NCI-H2196 (cell line): Measurements from ENCODE around the gene SMIM44.
A peak's percentile ranks its signal among the peaks of the same experiment; 100 is the strongest.
"Not testable (repeated sequence)": the region's sequence is repeated elsewhere in the genome, so short reads cannot be mapped to it uniquely, and the experiment has no call there.

Experiments
- DNase-seq: peaks from one replicate; lab custom pipeline; 2025; ENCODE audit not compliant: unreplicated experiment; lab: John Stamatoyannopoulos, UW

Gene SMIM44

GRCh38 chr19:3518255-3518654, 35.0 kb upstream of the SMIM44 start:
- DNase-seq: no peak

GRCh38 chr19:3517638-3518037, 34.4 kb upstream of the SMIM44 start:
- DNase-seq: no peak

- DNase-seq: peak; percentile 94
These were observed 33.5 kb upstream of the SMIM44 start for GRCh38 chr19:3516675-3517207.

GRCh38 chr19:3515891-3516422, 32.7 kb upstream of the SMIM44 start:
- no peak for DNase-seq

DNA sequence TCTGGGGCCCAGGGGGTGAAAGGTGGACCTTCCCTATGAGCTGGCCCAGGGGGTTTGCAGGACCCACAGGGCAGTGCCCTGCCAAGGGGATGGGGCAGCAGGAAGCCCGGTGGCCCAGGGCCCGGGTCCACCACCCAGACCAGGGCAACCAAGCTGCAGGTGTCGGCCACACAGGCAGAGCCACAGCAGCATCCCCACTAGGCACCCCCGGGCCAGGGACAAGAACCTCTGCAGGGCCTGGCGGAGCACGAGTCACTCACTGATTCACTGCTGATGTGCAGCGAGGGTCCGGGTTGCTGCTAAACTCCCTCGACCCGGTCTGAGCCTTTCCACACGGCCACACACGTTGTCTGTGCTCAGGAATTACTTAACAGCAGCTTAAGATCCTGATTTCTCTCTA, 31.7 kb upstream of the SMIM44 start:
- no peak for DNase-seq

- no peak for DNase-seq
These were observed 30.2 kb upstream of the SMIM44 start for GRCh38 chr19:3513229-3514140.

DNA sequence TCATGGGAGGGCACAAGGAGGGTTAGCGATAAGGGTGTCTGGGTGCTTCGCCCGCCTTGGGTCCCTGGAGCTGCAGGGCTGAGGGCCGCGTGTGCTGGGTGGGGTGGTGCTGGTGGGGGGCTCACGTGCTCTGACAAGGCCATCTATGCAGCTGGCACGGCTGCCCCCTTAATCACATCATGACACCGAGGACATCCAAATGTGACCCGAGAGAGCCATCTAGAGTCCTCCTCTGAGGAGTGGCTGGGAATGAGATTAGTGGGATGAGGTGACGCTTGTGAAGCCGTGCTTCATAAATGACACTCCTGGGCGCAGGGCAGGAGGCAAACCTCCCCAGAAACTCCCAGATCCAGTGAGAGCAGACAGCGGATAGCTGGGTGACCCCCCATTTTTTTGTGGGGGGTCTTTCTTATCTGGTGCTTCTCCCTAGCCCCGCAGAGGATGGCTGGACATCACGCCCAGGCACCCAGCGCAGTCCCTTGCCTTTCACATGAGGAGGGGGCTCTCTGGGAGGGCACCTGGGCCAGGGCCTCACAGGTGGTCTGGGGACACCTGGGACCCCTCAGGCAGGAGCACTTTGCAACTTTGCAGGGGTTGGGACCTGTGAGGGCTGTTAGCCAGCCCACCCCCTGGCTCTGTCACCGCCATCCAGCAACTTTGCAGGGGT, 29.5 kb upstream of the SMIM44 start:
- no peak for DNase-seq

GRCh38 chr19:3511506-3512251, 28.4 kb upstream of the SMIM44 start:
- DNase-seq: no peak

DNA sequence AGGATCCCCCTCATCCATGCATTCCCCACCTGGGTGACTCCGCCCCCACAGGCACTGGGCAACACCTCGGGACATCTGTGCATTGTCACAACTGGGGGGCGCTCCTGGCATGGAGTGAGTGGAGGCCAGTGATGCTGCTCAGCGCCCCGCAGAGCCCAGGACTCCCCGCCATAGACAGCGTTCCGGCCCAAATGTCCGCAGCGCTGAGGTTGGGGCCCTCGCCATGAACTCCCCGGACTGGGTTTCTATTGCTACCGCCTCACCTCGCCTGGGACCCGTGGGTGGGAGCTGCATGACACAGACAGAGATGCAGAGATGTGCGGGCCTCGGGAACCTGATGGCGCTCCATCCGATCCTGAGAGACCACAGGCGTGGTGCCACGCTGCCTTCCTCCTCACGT, 27.5 kb upstream of the SMIM44 start:
- DNase-seq: no peak

GRCh38 chr19:3509566-3509989, 26.3 kb upstream of the SMIM44 start:
- DNase-seq: no peak

- no peak for DNase-seq
These were observed 25.7 kb upstream of the SMIM44 start for GRCh38 chr19:3508771-3509535.

GRCh38 chr19:3508121-3508661, 24.9 kb upstream of the SMIM44 start:
- not testable (repeated sequence) for DNase-seq

- DNase-seq: peak; percentile 49
These were observed 24.3 kb upstream of the SMIM44 start for GRCh38 chr19:3507371-3508120.

DNA sequence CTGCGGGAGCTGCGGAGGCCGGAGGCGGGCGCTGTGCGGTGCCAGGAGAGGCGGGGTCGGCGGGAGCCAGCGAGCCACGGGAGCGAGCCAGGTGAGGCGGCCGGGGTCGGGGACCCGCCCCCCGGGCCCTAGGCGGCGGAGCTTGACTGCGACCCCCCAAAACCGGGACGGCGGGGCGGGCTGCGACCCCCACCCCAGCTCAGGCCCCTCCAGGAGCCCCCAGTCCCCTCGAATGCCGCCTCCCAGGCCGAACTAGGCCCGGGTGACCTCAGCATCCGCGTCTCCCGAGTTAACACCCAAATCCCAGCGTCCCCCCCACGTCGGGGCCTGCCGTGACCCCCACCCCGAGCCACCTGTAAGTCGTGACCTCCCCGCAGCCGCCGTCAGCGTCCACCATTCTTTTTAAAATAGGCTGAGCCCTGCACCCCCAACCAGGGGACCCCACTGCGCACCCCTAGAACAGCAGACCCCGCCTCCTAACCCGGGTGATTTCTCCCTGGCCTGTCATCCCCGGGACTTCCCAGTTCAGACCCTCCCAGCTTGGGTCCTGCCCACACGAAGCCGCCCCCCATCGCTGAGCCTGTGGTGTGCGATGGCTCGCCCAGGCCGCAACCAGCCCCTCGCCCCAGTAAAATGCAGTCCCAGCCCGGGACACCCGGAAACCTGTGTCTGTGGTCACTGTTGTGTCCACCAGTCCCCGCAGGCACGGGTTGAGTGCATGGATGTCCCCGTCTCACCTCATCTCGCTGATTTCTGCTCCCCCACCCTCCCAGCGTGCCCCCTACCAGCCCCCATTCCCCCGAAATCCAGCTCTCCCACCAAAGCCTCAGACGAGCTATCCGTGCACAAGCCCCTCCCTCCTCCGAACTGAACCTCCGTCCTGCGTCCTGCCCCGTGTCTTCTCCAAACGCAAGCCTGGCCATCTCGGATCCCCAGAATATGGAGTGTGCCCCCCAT, 23.4 kb upstream of the SMIM44 start:
- DNase-seq: no peak

DNA sequence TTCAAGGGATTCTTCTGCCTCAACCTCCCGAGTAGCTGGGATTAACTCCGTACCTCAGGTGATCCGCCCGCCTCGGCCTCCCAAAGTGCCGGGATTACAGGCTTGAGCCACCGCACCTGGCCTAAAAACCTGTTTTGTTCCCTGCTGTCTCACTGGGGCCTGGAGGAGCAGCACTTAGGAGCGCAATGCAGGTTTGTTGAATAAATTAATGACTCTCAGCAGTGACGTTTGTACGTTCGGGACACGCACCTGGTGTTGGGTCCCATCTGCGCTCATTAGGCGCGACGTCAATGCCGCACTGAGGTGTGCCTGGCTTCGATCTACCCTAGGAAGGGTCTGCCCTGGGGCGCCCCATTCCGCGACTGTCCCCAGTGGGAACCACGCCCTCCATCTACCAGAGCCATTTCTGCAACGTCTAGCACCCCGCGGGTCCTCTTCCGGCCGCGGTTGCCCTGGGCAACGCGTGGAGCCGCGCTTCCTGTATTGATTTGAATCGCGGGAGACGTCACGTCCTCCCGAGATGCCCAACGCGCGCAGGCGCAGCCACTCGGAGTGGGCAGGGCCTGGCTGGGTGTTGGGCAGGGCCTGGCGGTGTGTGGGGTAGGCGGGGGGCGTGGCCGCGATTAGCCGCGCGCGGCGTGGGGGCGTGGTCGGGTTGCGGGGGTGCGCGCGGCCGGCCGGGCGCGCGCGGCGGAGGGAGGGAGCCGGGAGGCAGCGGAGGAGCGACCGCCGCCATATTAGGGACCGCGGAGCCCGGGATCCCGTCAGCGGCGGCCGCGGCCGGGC, 22.6 kb upstream of the SMIM44 start, which contains the start of gene FZR1:
Gene FZR1 (plus strand): TSS at position 714 of the 786 bp plus-strand sequence. CDS start 16,679 bp downstream, outside the sequence.
- DNase-seq: peak; percentile 99

- DNase-seq: no peak
These were observed 21.5 kb upstream of the SMIM44 start for GRCh38 chr19:3504735-3505134.

DNA sequence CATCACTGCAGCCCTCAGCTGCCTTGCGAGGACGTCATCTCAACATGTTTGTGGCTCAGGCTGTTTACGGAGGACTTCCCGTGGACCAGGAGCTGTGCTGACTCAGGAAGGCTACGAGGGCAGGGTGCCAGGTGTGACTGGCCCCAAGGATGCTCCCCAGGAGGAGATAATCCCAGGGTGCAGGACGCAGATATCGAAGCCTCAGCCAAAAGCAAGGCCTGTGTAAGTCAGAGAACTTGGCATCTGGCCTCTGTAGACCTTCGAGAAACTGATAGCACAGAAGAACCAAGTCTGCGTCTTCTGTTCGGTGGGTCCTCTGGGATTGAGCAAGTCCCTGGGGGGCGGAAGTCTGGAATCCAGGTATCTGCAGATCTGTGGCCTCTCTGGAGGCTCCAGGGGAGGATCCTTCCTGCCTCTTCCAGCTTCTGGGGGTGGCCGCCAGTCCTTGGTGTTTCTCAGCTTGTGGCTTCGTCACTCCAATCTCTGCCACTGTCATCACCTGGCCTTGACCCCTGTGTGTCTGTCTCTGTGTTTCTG, 19.9 kb upstream of the SMIM44 start:
- DNase-seq: no peak
